ENCODE results near the gene NFIA. TPM values are rescaled to one million over a fixed set of nuclear protein-coding genes. Genes with fewer than 3 reads are reported as not detected.

NFIA gene
- total RNA-seq, 1 experiment from 2014 or later = 0.35 TPM

DNA sequence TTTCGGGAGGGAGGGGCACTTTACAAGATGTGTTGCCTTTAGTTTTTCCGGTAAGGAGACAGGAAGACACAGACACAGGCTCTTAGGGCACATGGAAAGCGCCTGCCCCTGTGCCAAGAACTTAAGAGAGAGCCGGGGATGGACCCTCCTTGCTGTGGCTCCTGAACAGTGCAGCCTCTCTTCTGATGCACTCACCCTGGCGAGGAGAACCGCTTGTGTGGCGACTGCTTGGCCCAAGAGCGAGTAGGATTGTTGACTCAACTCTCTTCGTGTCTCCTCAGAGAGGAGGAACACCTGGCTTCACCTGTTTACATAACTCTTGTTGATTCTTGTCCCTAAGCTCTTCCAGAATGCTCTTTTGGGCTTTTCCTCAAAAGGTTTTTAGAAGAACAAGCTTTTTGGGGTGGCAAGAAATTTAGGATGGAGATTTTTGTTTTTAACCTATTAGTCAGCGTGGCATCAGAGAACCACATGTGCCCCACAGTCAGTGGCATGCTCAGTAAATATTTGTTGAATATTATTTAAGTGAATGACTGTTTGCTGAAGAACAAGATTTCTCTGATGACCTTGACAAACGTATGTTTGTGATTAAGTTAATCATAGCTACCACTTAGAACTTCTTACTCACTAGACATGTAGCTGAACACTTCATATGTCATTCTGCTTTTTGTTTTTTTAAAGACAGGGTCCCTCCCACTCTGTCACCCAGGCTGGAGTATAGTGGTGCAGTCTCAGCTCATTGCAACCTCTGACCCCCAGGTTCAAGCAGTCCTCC lies 60.6 kb downstream of the NFIA start:
- peaks cover 3% of the 10 kb centered on the region; the same call in 1 of the 2 replicates for H3K4me1 ChIP-seq (ENCODE audit: insufficient read depth, low read length)
- no CpG with 5 or more reads among the region's 11 CpGs for WGBS (ENCODE audit: extremely low coverage, insufficient read length, low lambda C conversion rate)
- no peak overlapping the region for H3K4ac ChIP-seq (ENCODE audit: low read depth, low read length)
- H4K20me1 ChIP-seq (ENCODE audit: control insufficient read depth, insufficient read depth, insufficient read length) = no peaks in the 10 kb centered on the region
- no peak overlapping the region for H3K23ac ChIP-seq (ENCODE audit: insufficient read length, low read depth, low read length)
- no peaks in the 10 kb centered on the region for H3K9me3 ChIP-seq (ENCODE audit: control insufficient read depth, low read depth, low read length)
- H2AFZ ChIP-seq (ENCODE audit: low read length) = no peak overlapping the region
- no peak overlapping the region for H3T11ph ChIP-seq (ENCODE audit: low read length)
- H3K27me3 Mint-ChIP-seq (ENCODE audit: low read depth) = no peaks in the 10 kb centered on the region
- H3K27ac ChIP-seq (ENCODE audit: insufficient read length, low read depth, low read length) = no peak overlapping the region
- H3K56ac ChIP-seq (ENCODE audit: insufficient read length, low read depth, low read length) = no peak overlapping the region
- H2BK12ac ChIP-seq (ENCODE audit: insufficient read length, low read depth, low read length) = no peak overlapping the region
- no peak overlapping the region for H3K4me2 ChIP-seq (ENCODE audit: insufficient read depth, insufficient read length, low read length)
- H2BK15ac ChIP-seq (ENCODE audit: low read depth, low read length) = no peak overlapping the region
- H4K5ac ChIP-seq (ENCODE audit: insufficient read length, low read depth, low read length) = no peak overlapping the region
- no peak overlapping the region; a peak in 1 of 7 replicates for H3K27ac Mint-ChIP-seq
- H3K79me1 ChIP-seq (ENCODE audit: insufficient read depth, low read depth, low read length, poor library complexity, severe bottlenecking) = no peaks in the 10 kb centered on the region
- H2AK5ac ChIP-seq (ENCODE audit: insufficient read length, low read length) = no peak overlapping the region
- H3K27me3 ChIP-seq (ENCODE audit: insufficient read depth, low read length) = no peaks in the 10 kb centered on the region
- no peak for DNase-seq
- H2BK5ac ChIP-seq (ENCODE audit: insufficient read length, low read length) = no peak overlapping the region
- H3K18ac ChIP-seq (ENCODE audit: insufficient read length, low read depth, low read length) = no peak overlapping the region
- H3K14ac ChIP-seq (ENCODE audit: insufficient read depth, low read length) = no peak overlapping the region
- no peak overlapping the region for H2BK120ac ChIP-seq (ENCODE audit: low read depth, low read length, poor library complexity, severe bottlenecking)
- H4K91ac ChIP-seq (ENCODE audit: insufficient read length, low read depth, low read length) = no peak overlapping the region
- TF ChIP-seq, protein P1, sequence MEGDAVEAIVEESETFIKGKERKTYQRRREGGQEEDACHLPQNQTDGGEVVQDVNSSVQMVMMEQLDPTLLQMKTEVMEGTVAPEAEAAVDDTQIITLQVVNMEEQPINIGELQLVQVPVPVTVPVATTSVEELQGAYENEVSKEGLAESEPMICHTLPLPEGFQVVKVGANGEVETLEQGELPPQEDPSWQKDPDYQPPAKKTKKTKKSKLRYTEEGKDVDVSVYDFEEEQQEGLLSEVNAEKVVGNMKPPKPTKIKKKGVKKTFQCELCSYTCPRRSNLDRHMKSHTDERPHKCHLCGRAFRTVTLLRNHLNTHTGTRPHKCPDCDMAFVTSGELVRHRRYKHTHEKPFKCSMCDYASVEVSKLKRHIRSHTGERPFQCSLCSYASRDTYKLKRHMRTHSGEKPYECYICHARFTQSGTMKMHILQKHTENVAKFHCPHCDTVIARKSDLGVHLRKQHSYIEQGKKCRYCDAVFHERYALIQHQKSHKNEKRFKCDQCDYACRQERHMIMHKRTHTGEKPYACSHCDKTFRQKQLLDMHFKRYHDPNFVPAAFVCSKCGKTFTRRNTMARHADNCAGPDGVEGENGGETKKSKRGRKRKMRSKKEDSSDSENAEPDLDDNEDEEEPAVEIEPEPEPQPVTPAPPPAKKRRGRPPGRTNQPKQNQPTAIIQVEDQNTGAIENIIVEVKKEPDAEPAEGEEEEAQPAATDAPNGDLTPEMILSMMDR (conservative IDR thresholded peaks at IDR 0.05) = no peak
- H4K8ac ChIP-seq (replicated peaks; ENCODE audit: insufficient read length, low read depth, low read length) = no peak overlapping the region
- H3K4me1 Mint-ChIP-seq = peaks cover 28 to 44% of the 10 kb centered on the region in 2 experiments
- no peaks in the 10 kb centered on the region for H3K9me3 Mint-ChIP-seq
- no peaks in the 10 kb centered on the region for H3K23me2 ChIP-seq (ENCODE audit: insufficient read length, low read depth, low read length, poor library complexity, severe bottlenecking)
- H2BK20ac ChIP-seq (ENCODE audit: low read depth, low read length, poor library complexity, severe bottlenecking) = no peak overlapping the region
- H3K4me3 Mint-ChIP-seq = no peak overlapping the region
- no peak overlapping the region for H3K9ac ChIP-seq (ENCODE audit: extremely low read depth, insufficient read length, low read length)
- no peaks in the 10 kb centered on the region for H3K79me2 ChIP-seq (ENCODE audit: insufficient read depth, low read length)
- H3K36me3 Mint-ChIP-seq (ENCODE audit: insufficient read depth in 1 of 3, low read depth in 3 of 3) = no peaks in the 10 kb centered on the region

Measured in H9 (cell line).